Stimulated activated naive B cell treated with anti-CD40 and anti-IgM and Interleukin-4, amounts not matched to agents 10 μg/mL and 1 μg/mL and 100 μg/mL, for 72 hours (primary cell): Measurements from ENCODE around the gene HNRNPUL2.
"Not testable (repeated sequence)": the region's sequence is repeated elsewhere in the genome, so short reads cannot be mapped to it uniquely, and the experiment has no call there.

ENCODE experiments used
- ATAC-seq, 2 donors: fragments of 150-1000 bp; cut with Tn5 transposase; replicated peaks; 2 replicates each; pipeline ENCODE4 v1.10.0; 2021; ENCODE audit warnings: moderate library complexity in 1 of 2
- DNase-seq: peaks from one replicate; pipeline ENCODE4 v3.0.0; 2021
- H3K27ac Mint-ChIP-seq: one replicate; pipeline ENCODE4 v1.8.0; 2022; ENCODE audit warnings: mild to moderate bottlenecking, mixed read lengths
- H3K27me3 Mint-ChIP-seq, 2 donors: one replicate each; pipeline ENCODE4 v1.8.0; 2022; ENCODE audit warnings: mixed read lengths in 2 of 2
- H3K36me3 Mint-ChIP-seq, 2 donors: one replicate each; pipeline ENCODE4 v1.8.0; 2022; ENCODE audit warnings: mixed read lengths in 2 of 2, mild to moderate bottlenecking in 1 of 2
- H3K4me1 Mint-ChIP-seq, 2 donors: one replicate each; pipeline ENCODE4 v1.8.0; 2022; ENCODE audit warnings: mixed read lengths in 2 of 2, mild to moderate bottlenecking in 1 of 2
- H3K4me3 Mint-ChIP-seq, 2 donors: one replicate each; pipeline ENCODE4 v1.8.0; 2022; ENCODE audit warnings: mild to moderate bottlenecking in 2 of 2, mixed read lengths in 2 of 2, moderate library complexity in 1 of 2
- H3K9me3 Mint-ChIP-seq, 2 donors: one replicate each; pipeline ENCODE4 v1.8.0; 2022; ENCODE audit warnings: mixed read lengths in 2 of 2, mild to moderate bottlenecking in 1 of 2

The HNRNPUL2 gene

GRCh38 chr11:62676698-62677097, 50.6 kb downstream of the HNRNPUL2 start:
- Mint-ChIP-seq H3K4me3 (peak overlapping the region; percentile 49 to 96), H3K9me3 (no peaks in the 10 kb centered on the region), H3K27me3 (no peaks in the 10 kb centered on the region), H3K36me3 (peaks cover 28 to 40% of the 10 kb centered on the region in 2 donors), H3K27ac (peak overlapping the region; percentile 25), H3K4me1 (peaks cover 30 to 51% of the 10 kb centered on the region in 2 donors)
- ATAC-seq (no peak), DNase-seq (no peak)

GRCh38 chr11:62675415-62675814, 51.8 kb downstream of the HNRNPUL2 start:
- Mint-ChIP-seq H3K4me1 (peaks cover 26 to 51% of the 10 kb centered on the region in 2 donors), H3K27ac (peak overlapping the region; percentile 39), H3K36me3 (peaks cover 30 to 52% of the 10 kb centered on the region in 2 donors)
- not testable (repeated sequence) for DNase-seq, H3K27me3 Mint-ChIP-seq, ATAC-seq, H3K9me3 Mint-ChIP-seq, H3K4me3 Mint-ChIP-seq

DNA sequence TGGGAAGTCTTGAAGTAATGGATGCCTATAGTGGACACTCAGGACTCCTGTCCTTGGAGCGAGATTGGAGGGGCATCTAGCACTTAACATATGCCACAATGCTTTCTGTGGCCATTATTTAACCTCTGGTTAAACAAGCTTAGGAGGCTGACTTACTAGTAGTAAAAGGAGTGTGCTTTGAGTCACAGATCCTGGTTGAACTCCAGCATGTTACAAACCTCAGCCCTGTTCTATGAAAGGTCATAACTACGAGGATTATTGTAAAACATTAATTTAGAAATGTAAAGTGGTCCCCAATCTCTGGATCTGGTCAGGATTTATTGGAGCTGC, 54.1 kb downstream of the HNRNPUL2 start:
- DNase-seq (no peak), ATAC-seq (no peak)
- H3K27me3 Mint-ChIP-seq = no peaks in the 10 kb centered on the region
- H3K4me3 Mint-ChIP-seq = peak overlapping the region; percentile 97 to 99
- H3K4me1 Mint-ChIP-seq = peaks cover 25 to 58% of the 10 kb centered on the region in 2 donors
- H3K27ac Mint-ChIP-seq = peak overlapping the region; percentile 98
- H3K36me3 Mint-ChIP-seq = peaks cover 33 to 55% of the 10 kb centered on the region in 2 donors
- no peaks in the 10 kb centered on the region for H3K9me3 Mint-ChIP-seq

GRCh38 chr11:62671608-62672389, 55.5 kb downstream of the HNRNPUL2 start, which contains the start of the genes LBHD1 and UQCC3:
LBHD1 (minus strand) TSS chr11:62672267; CDS start chr11:62670031, 2,236 bp downstream.
UQCC3 (plus strand) TSS chr11:62671673; CDS start chr11:62671746, 73 bp downstream.
- DNase-seq (peak; percentile 79), ATAC-seq (peak; percentile 88 to 89)
- H3K4me3 Mint-ChIP-seq = peak within 1 kb of the TSS; percentile 97 to 99
- peaks cover 24 to 51% of the 10 kb centered on the region in 2 donors for H3K36me3 Mint-ChIP-seq
- no peaks in the 10 kb centered on the region for H3K9me3 Mint-ChIP-seq
- H3K4me1 Mint-ChIP-seq = peaks cover 19 to 56% of the 10 kb centered on the region in 2 donors
- peak within 1 kb of the TSS; percentile 98 for H3K27ac Mint-ChIP-seq
- H3K27me3 Mint-ChIP-seq = no peaks in the 10 kb centered on the region

- H3K4me1 Mint-ChIP-seq = peaks cover 24 to 58% of the 10 kb centered on the region in 2 donors
- peaks cover 27 to 52% of the 10 kb centered on the region in 2 donors for H3K36me3 Mint-ChIP-seq
These were observed 56.0 kb downstream of the HNRNPUL2 start for GRCh38 chr11:62671236-62671607.

GRCh38 chr11:62669420-62670161, 57.7 kb downstream of the HNRNPUL2 start:
- H3K27ac Mint-ChIP-seq = peak overlapping the region; percentile 78
- ATAC-seq (no peak), DNase-seq (no peak)
- peaks cover 27 to 68% of the 10 kb centered on the region in 2 donors for H3K4me1 Mint-ChIP-seq
- H3K36me3 Mint-ChIP-seq = peaks cover 34 to 57% of the 10 kb centered on the region in 2 donors
- peak overlapping the region; percentile 44 to 49 for H3K4me3 Mint-ChIP-seq
- H3K27me3 Mint-ChIP-seq = no peaks in the 10 kb centered on the region
- H3K9me3 Mint-ChIP-seq = no peaks in the 10 kb centered on the region

More at GRCh38 chr11:62671236-62671607, 56.0 kb downstream of the HNRNPUL2 start:
- H3K9me3 Mint-ChIP-seq = no peaks in the 10 kb centered on the region
- peak overlapping the region; percentile 98 for H3K27ac Mint-ChIP-seq
- no peaks in the 10 kb centered on the region for H3K27me3 Mint-ChIP-seq
- ATAC-seq (peak; percentile 7 to 13), DNase-seq (no peak)
- peak overlapping the region; percentile 97 to 99 for H3K4me3 Mint-ChIP-seq

DNA sequence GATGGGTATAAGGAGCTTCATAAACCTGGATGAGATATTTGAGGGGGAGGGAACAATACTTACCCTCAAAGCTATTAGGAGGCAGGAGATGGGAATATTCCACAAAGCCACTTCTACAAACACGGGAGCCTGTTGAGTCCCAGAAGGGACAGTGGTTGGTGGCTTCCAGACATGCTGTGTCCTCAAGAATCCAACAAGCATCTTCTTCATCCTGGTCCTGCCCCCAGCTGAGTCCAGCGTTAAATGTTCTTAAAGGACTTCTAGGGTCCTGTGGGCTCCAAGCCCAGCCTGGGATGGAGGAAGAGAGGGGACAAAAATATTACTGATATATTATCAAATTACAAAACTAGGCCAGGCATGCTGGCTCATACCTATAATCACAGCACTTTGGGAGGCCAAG, 59.8 kb downstream of the HNRNPUL2 start:
- DNase-seq = no peak
- Mint-ChIP-seq H3K4me1 (peaks cover 28 to 66% of the 10 kb centered on the region in 2 donors), H3K36me3 (peaks cover 39 to 62% of the 10 kb centered on the region in 2 donors), H3K4me3 (peak overlapping the region; percentile 97 to 100), H3K27me3 (no peaks in the 10 kb centered on the region), H3K27ac (peak overlapping the region; percentile 99), H3K9me3 (no peaks in the 10 kb centered on the region)
- no peak for ATAC-seq

DNA sequence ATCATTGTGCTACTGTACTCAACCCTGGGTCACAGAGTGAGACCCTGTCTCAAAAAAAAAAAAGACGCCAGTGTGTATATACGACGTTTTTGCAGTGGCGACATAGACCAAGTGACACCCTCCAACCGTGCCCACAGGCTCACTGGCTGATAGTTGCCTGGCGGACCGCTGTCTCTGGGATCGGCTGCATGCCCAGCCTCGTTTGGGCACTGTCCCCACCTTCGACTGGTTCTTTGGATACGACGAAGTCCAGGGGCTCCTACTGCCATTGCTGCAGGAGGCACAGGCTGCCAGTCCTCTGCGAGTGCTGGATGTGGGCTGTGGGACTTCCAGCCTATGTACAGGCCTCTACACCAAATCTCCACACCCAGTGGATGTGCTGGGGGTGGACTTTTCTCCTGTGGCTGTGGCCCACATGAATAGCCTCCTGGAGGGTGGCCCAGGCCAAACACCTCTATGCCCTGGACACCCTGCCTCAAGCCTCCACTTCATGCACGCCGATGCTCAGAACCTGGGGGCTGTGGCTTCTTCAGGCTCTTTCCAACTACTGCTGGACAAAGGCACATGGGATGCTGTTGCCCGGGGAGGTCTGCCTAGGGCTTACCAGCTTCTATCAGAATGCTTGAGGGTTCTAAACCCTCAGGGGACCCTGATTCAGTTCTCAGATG, 60.9 kb downstream of the HNRNPUL2 start:
- Mint-ChIP-seq H3K9me3 (no peaks in the 10 kb centered on the region), H3K36me3 (peaks cover 34 to 55% of the 10 kb centered on the region in 2 donors), H3K4me3 (peak overlapping the region; percentile 97 to 100), H3K4me1 (peaks cover 26 to 64% of the 10 kb centered on the region in 2 donors), H3K27me3 (no peaks in the 10 kb centered on the region), H3K27ac (peak overlapping the region; percentile 99)
- ATAC-seq = no peak
- DNase-seq = no peak

DNA sequence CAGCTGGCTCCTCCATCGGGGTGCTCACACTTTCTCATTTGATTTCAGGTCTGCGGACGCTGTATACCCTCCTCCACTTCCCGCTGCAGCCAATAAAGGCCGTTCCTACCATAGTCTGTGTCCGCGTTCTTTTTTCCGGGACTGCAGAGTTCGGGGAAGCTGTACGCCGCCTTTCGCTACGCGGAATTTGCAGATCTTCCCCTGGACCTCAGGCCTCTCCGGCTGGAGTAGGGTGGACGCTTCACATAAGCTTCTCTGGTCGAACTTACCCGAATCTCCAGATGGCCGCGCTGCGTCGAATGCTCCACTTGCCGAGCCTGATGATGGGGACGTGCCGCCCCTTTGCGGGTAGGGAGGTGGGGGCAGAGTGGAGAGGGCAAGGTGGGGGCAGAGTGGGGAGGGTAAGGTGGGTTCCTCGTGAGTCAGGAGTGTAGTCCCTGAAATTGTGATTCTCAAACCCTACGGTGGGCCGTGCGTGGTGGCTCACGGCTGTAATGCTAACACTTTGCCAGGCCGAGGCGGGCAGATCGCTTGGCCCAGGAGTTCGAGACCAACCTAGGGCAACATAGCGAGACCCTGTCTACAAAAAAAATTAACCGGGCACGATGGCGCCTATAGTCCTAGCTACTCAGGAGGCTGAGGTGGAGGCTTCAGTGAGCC, 61.5 kb downstream of the HNRNPUL2 start:
- ATAC-seq = peak; percentile 27 to 40
- no peaks in the 10 kb centered on the region for H3K27me3 Mint-ChIP-seq
- peak overlapping the region; percentile 99 for H3K27ac Mint-ChIP-seq
- H3K9me3 Mint-ChIP-seq = no peaks in the 10 kb centered on the region
- H3K4me1 Mint-ChIP-seq = peaks cover 26 to 62% of the 10 kb centered on the region in 2 donors
- H3K36me3 Mint-ChIP-seq = peaks cover 34 to 50% of the 10 kb centered on the region in 2 donors
- peak; percentile 28 for DNase-seq
- peak overlapping the region; percentile 97 to 100 for H3K4me3 Mint-ChIP-seq

- Mint-ChIP-seq H3K9me3 (no peaks in the 10 kb centered on the region), H3K4me3 (peak within 1 kb of the TSS; percentile 97 to 100), H3K27me3 (no peaks in the 10 kb centered on the region), H3K27ac (peak within 1 kb of the TSS; percentile 99), H3K36me3 (peaks cover 34 to 48% of the 10 kb centered on the region in 2 donors), H3K4me1 (peaks cover 26 to 58% of the 10 kb centered on the region in 2 donors)
- peak; percentile 94 for DNase-seq
- ATAC-seq = peak; percentile 90 to 94
These were observed 62.1 kb downstream of the HNRNPUL2 start, which contains the start of the genes C11orf98 and CSKMT for GRCh38 chr11:62665075-62665598. C11orf98 (minus strand) TSS chr11:62665210; CDS start chr11:62665169, 41 bp downstream. CSKMT (plus strand) TSS chr11:62665312; CDS start chr11:62665880, 568 bp downstream.

- ATAC-seq = peak; percentile 63 to 65
These were observed 62.7 kb downstream of the HNRNPUL2 start for GRCh38 chr11:62664405-62665074.

More at GRCh38 chr11:62664405-62665074, 62.7 kb downstream of the HNRNPUL2 start:
- Mint-ChIP-seq H3K4me1 (peaks cover 22 to 53% of the 10 kb centered on the region in 2 donors), H3K27ac (peak overlapping the region; percentile 99), H3K27me3 (no peaks in the 10 kb centered on the region), H3K36me3 (peaks cover 34 to 46% of the 10 kb centered on the region in 2 donors), H3K4me3 (peak overlapping the region; percentile 97 to 100), H3K9me3 (no peaks in the 10 kb centered on the region)
- no peak for DNase-seq
